OCI-LY3 (cell line): ENCODE results near the gene GATA2.

Experiments used
- CTCF ChIP-seq: fragments of 200-600, 300-600 bp; sonication (generic); IDR thresholded peaks from 2 replicates; pipeline ENCODE4 v1.5.1; 2014; ENCODE audit warnings: antibody characterized with exemption, low read length, low read depth
- EZH2phosphoT487 ChIP-seq: fragments of 200-600 bp; shearing (Covaris generic); IDR thresholded peaks from 2 replicates; pipeline ENCODE4 v1.6.1; 2018; ENCODE audit warnings: antibody characterized with exemption, mixed run types, low read depth

GRCh38 chr3:128491691-128491940 lies 1.4 kb downstream of the GATA2 start:
- TF ChIP-seq CTCF (no peak), EZH2phosphoT487 (no peak)
